Mammary epithelial cell (primary cell): ENCODE results near the gene BLOC1S1.

ENCODE experiments used
- EZH2 ChIP-seq: IDR thresholded peaks from 2 replicates; pipeline ENCODE4 v1.6.1; 2012; ENCODE audit warnings: low read length, inconsistent platforms, borderline replicate concordance
- TF ChIP-seq, protein P1 (sequence below), 2 donors: IDR thresholded peaks in 1 of 2; conservative IDR thresholded peaks in 1 of 2; 2 replicates each; pipeline ENCODE4 v1.5.1; 2011 to 2012; ENCODE audit warnings: inconsistent platforms in 2 of 2, low read length in 2 of 2, mild to moderate bottlenecking in 2 of 2, control low read depth in 1 of 2, low read depth in 1 of 2; ENCODE audit not compliant: insufficient read depth in 1 of 2; ENCODE audit errors: extremely low read depth in 1 of 2

DNA sequence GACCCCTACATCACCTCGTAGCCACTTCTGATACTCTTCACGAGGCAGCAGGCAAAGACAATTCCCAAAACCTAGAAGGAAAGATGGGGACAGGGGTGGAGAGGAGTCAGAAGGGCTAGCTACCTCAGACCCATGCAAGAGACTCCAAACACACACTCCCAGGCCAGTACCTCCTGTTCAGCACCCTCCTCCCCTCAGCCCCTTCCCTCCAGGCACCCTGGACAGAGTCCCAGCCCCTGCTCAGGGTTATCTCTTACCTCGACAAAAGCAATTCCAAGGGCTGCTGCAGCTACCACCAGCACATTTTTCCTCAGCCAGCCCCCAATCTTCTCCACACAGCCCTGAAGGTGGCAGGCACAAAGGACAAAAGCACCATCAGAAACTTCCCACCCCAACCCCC, 9.7 kb downstream of the BLOC1S1 start:
- TF ChIP-seq, protein P1, sequence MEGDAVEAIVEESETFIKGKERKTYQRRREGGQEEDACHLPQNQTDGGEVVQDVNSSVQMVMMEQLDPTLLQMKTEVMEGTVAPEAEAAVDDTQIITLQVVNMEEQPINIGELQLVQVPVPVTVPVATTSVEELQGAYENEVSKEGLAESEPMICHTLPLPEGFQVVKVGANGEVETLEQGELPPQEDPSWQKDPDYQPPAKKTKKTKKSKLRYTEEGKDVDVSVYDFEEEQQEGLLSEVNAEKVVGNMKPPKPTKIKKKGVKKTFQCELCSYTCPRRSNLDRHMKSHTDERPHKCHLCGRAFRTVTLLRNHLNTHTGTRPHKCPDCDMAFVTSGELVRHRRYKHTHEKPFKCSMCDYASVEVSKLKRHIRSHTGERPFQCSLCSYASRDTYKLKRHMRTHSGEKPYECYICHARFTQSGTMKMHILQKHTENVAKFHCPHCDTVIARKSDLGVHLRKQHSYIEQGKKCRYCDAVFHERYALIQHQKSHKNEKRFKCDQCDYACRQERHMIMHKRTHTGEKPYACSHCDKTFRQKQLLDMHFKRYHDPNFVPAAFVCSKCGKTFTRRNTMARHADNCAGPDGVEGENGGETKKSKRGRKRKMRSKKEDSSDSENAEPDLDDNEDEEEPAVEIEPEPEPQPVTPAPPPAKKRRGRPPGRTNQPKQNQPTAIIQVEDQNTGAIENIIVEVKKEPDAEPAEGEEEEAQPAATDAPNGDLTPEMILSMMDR (conservative IDR thresholded peaks at IDR 0.05 in 1 of 2, IDR thresholded peaks at IDR 0.05 in 1 of 2; ENCODE audit: extremely low read depth in 1 of 2, insufficient read depth in 1 of 2, low read depth in 1 of 2, low read length in 2 of 2) = no peak
- no peak for TF ChIP-seq EZH2
